ENCODE data around the gene GNAI2. TPM values are rescaled to one million over a fixed set of nuclear protein-coding genes. Genes with fewer than 3 reads are reported as not detected.

The GNAI2 gene
- total RNA-seq (2014; rRNA removed), result 297 and 323 TPM in 2 replicates
- 515 TPM for polyA plus RNA-seq (2012)

- DNase-seq (ENCODE audit: low read depth), result peak; percentile 98
These were observed at the start of gene GNAI2 for GRCh38 chr3:50235716-50236483. GNAI2 (plus strand) TSS chr3:50236204; CDS start chr3:50236336, 132 bp downstream.

- no peak for DNase-seq (ENCODE audit: low read depth)
These were observed 48.3 kb upstream of the GNAI2 start for GRCh38 chr3:50187750-50188149.

- peak; percentile 73 for DNase-seq (ENCODE audit: low read depth)
These were observed 46.7 kb upstream of the GNAI2 start for GRCh38 chr3:50189274-50189673.

GRCh38 chr3:50189989-50190388 is 46.0 kb upstream of the GNAI2 start:
- DNase-seq (ENCODE audit: low read depth), result no peak

GRCh38 chr3:50190936-50191660 is 44.9 kb upstream of the GNAI2 start, which contains the start of gene GNAT1:
GNAT1 (plus strand) TSS chr3:50191610; CDS start chr3:50191726, 116 bp downstream.
- no peak for DNase-seq (ENCODE audit: low read depth)

GRCh38 chr3:50192124-50192523 is 43.9 kb upstream of the GNAI2 start:
- no peak for DNase-seq (ENCODE audit: low read depth)

- DNase-seq (ENCODE audit: low read depth), result peak; percentile 37
These were observed 43.3 kb upstream of the GNAI2 start for GRCh38 chr3:50192689-50193141.

- DNase-seq (ENCODE audit: low read depth), result no peak
These were observed 42.7 kb upstream of the GNAI2 start for GRCh38 chr3:50193286-50193685.

- DNase-seq (ENCODE audit: low read depth), result no peak
These were observed 42.3 kb upstream of the GNAI2 start for GRCh38 chr3:50193746-50194127.

GRCh38 chr3:50194128-50194902 is 41.7 kb upstream of the GNAI2 start:
- peak; percentile 61 for DNase-seq (ENCODE audit: low read depth)

- no peak for DNase-seq (ENCODE audit: low read depth)
These were observed 41.0 kb upstream of the GNAI2 start for GRCh38 chr3:50194903-50195500.

- DNase-seq (ENCODE audit: low read depth), result no peak
These were observed 40.3 kb upstream of the GNAI2 start for GRCh38 chr3:50195501-50196252.

- DNase-seq (ENCODE audit: low read depth), result no peak
These were observed 39.7 kb upstream of the GNAI2 start for GRCh38 chr3:50196253-50196801.

GRCh38 chr3:50201573-50202315 is 34.3 kb upstream of the GNAI2 start:
- DNase-seq (ENCODE audit: low read depth), result no peak

GRCh38 chr3:50202353-50203112 is 33.5 kb upstream of the GNAI2 start:
- DNase-seq (ENCODE audit: low read depth), result no peak

- DNase-seq (ENCODE audit: low read depth), result peak; percentile 68
These were observed 32.7 kb upstream of the GNAI2 start for GRCh38 chr3:50203113-50203808.

GRCh38 chr3:50203809-50204803 is 31.9 kb upstream of the GNAI2 start:
- DNase-seq (ENCODE audit: low read depth), result peak; percentile 15
